HepG2 (cell line): ENCODE measurements around the gene DNAJA3. TPM values are rescaled to one million over a fixed set of nuclear protein-coding genes. Genes with fewer than 3 reads are reported as not detected.
A peak's percentile ranks its signal among the peaks of the same experiment; 100 is the strongest.

ENCODE experiments used
- AKNA ChIP-seq: sonication (generic); formaldehyde crosslinking; IDR thresholded peaks from 2 replicates; pipeline ENCODE4 v1.4.0; 2020; ENCODE audit warnings: missing genetic modification reagents, borderline replicate concordance
- ATM ChIP-seq: fragments of 450-650 bp; IDR thresholded peaks from 2 replicates; pipeline ENCODE4 v1.7.1; 2017; ENCODE audit warnings: mild to moderate bottlenecking, borderline replicate concordance
- CBX2 ChIP-seq, 2 experiments: fragments of 200-600 bp in 1 of 2; sonication (generic); formaldehyde crosslinking in 1 of 2; IDR thresholded peaks; 2 replicates each; pipeline versions ENCODE4 v1.7.0 to v1.8.1; 2018 to 2022; ENCODE audit warnings: low read depth in 2 of 2, low read length in 1 of 2, mild to moderate bottlenecking in 1 of 2, missing genetic modification reagents in 1 of 2
- ESRRA ChIP-seq: sonication (generic); formaldehyde crosslinking; IDR thresholded peaks from 2 replicates; pipeline ENCODE4 v1.5.1; 2020; ENCODE audit warnings: mild to moderate bottlenecking, low read depth, missing genetic modification reagents
- GATAD2A ChIP-seq: IDR thresholded peaks from 2 replicates; pipeline ENCODE4 v1.6.1; 2016
- HNF1B ChIP-seq: sonication (generic); formaldehyde crosslinking; IDR thresholded peaks from 2 replicates; pipeline ENCODE4 v1.5.1; 2020; ENCODE audit warnings: mild to moderate bottlenecking, moderate library complexity, missing genetic modification reagents
- KLF6 ChIP-seq: IDR thresholded peaks from 2 replicates; pipeline ENCODE4 v1.8.0; 2016; ENCODE audit warnings: missing biosample characterization, missing genetic modification reagents
- LRRFIP1 ChIP-seq: sonication (generic); formaldehyde crosslinking; conservative IDR thresholded peaks from 2 replicates; pipeline ENCODE4 v1.4.0; 2020; ENCODE audit warnings: missing genetic modification reagents
- MYPOP ChIP-seq: sonication (generic); formaldehyde crosslinking; IDR thresholded peaks from 2 replicates; pipeline ENCODE4 v1.8.1; 2023; ENCODE audit warnings: mild to moderate bottlenecking, moderate library complexity, missing genetic modification reagents
- NFYC ChIP-seq: IDR thresholded peaks from 2 replicates; pipeline ENCODE4 v1.6.1; 2016; ENCODE audit warnings: missing genetic modification reagents, missing compliant biosample characterization
- ZNF503 ChIP-seq: sonication (generic); formaldehyde crosslinking; IDR thresholded peaks from 2 replicates; pipeline ENCODE4 v1.4.0; 2020; ENCODE audit warnings: missing genetic modification reagents
- ZNF549 ChIP-seq: sonication (generic); formaldehyde crosslinking; IDR thresholded peaks from 2 replicates; pipeline ENCODE4 v1.5.0; 2020; ENCODE audit warnings: missing genetic modification reagents
- ZNF572 ChIP-seq: sonication (generic); formaldehyde crosslinking; IDR thresholded peaks from 2 replicates; pipeline ENCODE4 v1.5.1; 2020; ENCODE audit warnings: mild to moderate bottlenecking, missing genetic modification reagents
- ZNF614 ChIP-seq: IDR thresholded peaks from 2 replicates; pipeline ENCODE4 v1.6.1; 2018; ENCODE audit warnings: missing biosample characterization, missing genetic modification reagents, inconsistent platforms, borderline replicate concordance
- ZNF770 ChIP-seq: sonication (generic); formaldehyde crosslinking; IDR thresholded peaks from 2 replicates; pipeline ENCODE4 v1.5.0; 2020; ENCODE audit warnings: mild to moderate bottlenecking, missing genetic modification reagents
- ZSCAN9 ChIP-seq: IDR thresholded peaks from 2 replicates; pipeline ENCODE4 v1.6.1; 2016; ENCODE audit warnings: borderline replicate concordance
- polyA plus RNA-seq, 8 experiments: library from polyadenylated mRNA; depleted of rRNA in 3 of 8; stranded (reverse) in 7 of 8; unstranded in 1 of 8; fragments of >200 nt; fragmentation: Illumina TruSeq in 4 of 8; extraction: Trizol in 4 of 8; gene quantifications; 2 replicates each; pipeline versions ENCODE4 v1.2.1 to v1.2.3, GENCODE V29; 2011 to 2016; ENCODE audit warnings: low read depth in 4 of 8, missing spikeins in 1 of 8, mixed read lengths in 1 of 8; ENCODE audit not compliant: insufficient read depth in 1 of 8
- total RNA-seq, 5 experiments: library from RNA; depleted of rRNA; stranded (reverse); fragments of >200 nt; fragmentation: Illumina TruSeq; extraction: Trizol; gene quantifications; 2 replicates each; pipeline ENCODE4 v1.2.3, GENCODE V29; 2016; ENCODE audit warnings: low read depth in 1 of 5

Gene DNAJA3
- total and polyA plus RNA-seq, 2 of the 13 experiments (the other 11 are each of a cell fraction or from before 2014, with no cell fraction given) = 77.0 to 83.3 TPM

- no peak for TF ChIP-seq CBX2 (IDR thresholded peaks at IDR 0.05; ENCODE audit: low read depth, low read length)
- no peak for TF ChIP-seq CBX2 (CRISPR knock-in tag; IDR thresholded peaks at IDR 0.05; ENCODE audit: low read depth)
- TF ChIP-seq MYPOP (CRISPR knock-in tag) = peak; percentile 0; the same call in 1 of the 2 replicates
- TF ChIP-seq NFYC (CRISPR knock-in tag) = no peak
- TF ChIP-seq ZNF614 (CRISPR knock-in tag) = no peak
- peak; percentile 86; the same call in 1 of the 2 replicates for TF ChIP-seq ZNF572 (CRISPR knock-in tag)
- no peak for TF ChIP-seq ATM
- TF ChIP-seq ZNF503 (CRISPR knock-in tag) = no peak
- no peak for TF ChIP-seq GATAD2A
- TF ChIP-seq ZNF770 (CRISPR knock-in tag) = peak; percentile 53; the same call in 1 of the 2 replicates
- no peak for TF ChIP-seq ESRRA (CRISPR knock-in tag)
- TF ChIP-seq ZSCAN9 (CRISPR knock-in tag) = no peak
- TF ChIP-seq LRRFIP1 (CRISPR knock-in tag) = no peak
- no peak for TF ChIP-seq ZNF549
- TF ChIP-seq KLF6 = no peak
- TF ChIP-seq AKNA (CRISPR knock-in tag) = no peak
- TF ChIP-seq HNF1B (CRISPR knock-in tag) = peak; percentile 46; the same call in 1 of the 2 replicates
These were observed 35.2 kb downstream of the DNAJA3 start (continued) for GRCh38 chr16:4460936-4461249.
